Brain microvascular endothelial cell (primary cell): Measurements from ENCODE around the gene FANK1.
"Not testable (repeated sequence)": the region's sequence is repeated elsewhere in the genome, so short reads cannot be mapped to it uniquely, and the experiment has no call there.

Source experiments
- DNase-seq: peaks from one replicate; pipeline ENCODE4 v3.0.0-alpha.2; 2020
- H3K27ac ChIP-seq: fragments of 250-450 bp; sonication (Bioruptor Pico); 2 replicates; pipeline ENCODE4 v1.5.1; 2020; ENCODE audit warnings: mild to moderate bottlenecking, moderate library complexity
- H3K27me3 ChIP-seq: fragments of 250-450 bp; sonication (Bioruptor Pico); replicated peaks from 2 replicates; pipeline ENCODE4 v1.5.1; 2020; ENCODE audit warnings: mild to moderate bottlenecking
- H3K36me3 ChIP-seq: fragments of 250-450 bp; sonication (Bioruptor Pico); replicated peaks from 2 replicates; pipeline ENCODE4 v1.5.1; 2020; ENCODE audit warnings: mild to moderate bottlenecking
- H3K4me3 ChIP-seq: 2 replicates; pipeline ENCODE4 v1.5.1; 2011; ENCODE audit warnings: low read depth, mild to moderate bottlenecking, control low read depth, low read length, moderate library complexity
- CTCF ChIP-seq: IDR thresholded peaks from 2 replicates; pipeline ENCODE4 v1.5.1; 2011; ENCODE audit warnings: low read depth, mild to moderate bottlenecking, moderate library complexity, low read length, control low read depth, inconsistent platforms; ENCODE audit errors: missing control alignments
- in situ Hi-C: cut with HindIII; loops from 2 replicates; pipeline ENCODE4 v1.10.0; 2017; ENCODE audit warnings: low sequenced_read_pairs, low pct_ligation_motif_present

The FANK1 gene

GRCh38 chr10:126042906-126043305 is 146.5 kb downstream of the FANK1 start:
- H3K36me3 ChIP-seq = no peaks in the 10 kb centered on the region
- in situ Hi-C loops = no loop called here
- no peak for DNase-seq
- no peak overlapping the region for H3K4me3 ChIP-seq
- TF ChIP-seq CTCF = no peak
- no peak overlapping the region for H3K27ac ChIP-seq
- no peaks in the 10 kb centered on the region for H3K27me3 ChIP-seq

GRCh38 chr10:126043389-126043788 is 147.0 kb downstream of the FANK1 start:
- Histone ChIP-seq H3K27me3 (no peaks in the 10 kb centered on the region), H3K27ac (no peak overlapping the region)

GRCh38 chr10:126045861-126046260 is 149.5 kb downstream of the FANK1 start:
- Histone ChIP-seq H3K27ac (no peak overlapping the region), H3K27me3 (no peaks in the 10 kb centered on the region), H3K36me3 (no peaks in the 10 kb centered on the region), H3K4me3 (no peak overlapping the region)
- in situ Hi-C loops = no loop called here
- DNase-seq = no peak
- no peak for TF ChIP-seq CTCF

More at GRCh38 chr10:126043389-126043788, 147.0 kb downstream of the FANK1 start:
- DNase-seq = no peak
- no peaks in the 10 kb centered on the region for H3K36me3 ChIP-seq
- H3K4me3 ChIP-seq = no peak overlapping the region
- TF ChIP-seq CTCF = no peak
- in situ Hi-C loops = no loop called here

GRCh38 chr10:126046831-126047230 is 150.5 kb downstream of the FANK1 start:
- in situ Hi-C loops = no loop called here
- Histone ChIP-seq H3K4me3 (no peak overlapping the region), H3K36me3 (no peaks in the 10 kb centered on the region), H3K27ac (no peak overlapping the region), H3K27me3 (no peaks in the 10 kb centered on the region)
- DNase-seq = no peak
- no peak for TF ChIP-seq CTCF

GRCh38 chr10:126047749-126048148 is 151.4 kb downstream of the FANK1 start:
- H3K4me3 ChIP-seq, H3K27me3 ChIP-seq, H3K36me3 ChIP-seq, H3K27ac ChIP-seq, DNase-seq, in situ Hi-C loops: not testable (repeated sequence)

GRCh38 chr10:126049759-126050700 is 153.7 kb downstream of the FANK1 start:
- Histone ChIP-seq H3K36me3 (no peaks in the 10 kb centered on the region), H3K27me3 (no peaks in the 10 kb centered on the region), H3K27ac (peak overlapping the region; percentile 32), H3K4me3 (no peak overlapping the region)
- DNase-seq = peak; percentile 68
- in situ Hi-C loops = no loop called here
- no peak for TF ChIP-seq CTCF
